Fibroblast of mammary gland (primary cell): ENCODE data around the gene PPP6R3.
A peak's percentile ranks its signal among the peaks of the same experiment; 100 is the strongest.
"Not testable (repeated sequence)": the region's sequence is repeated elsewhere in the genome, so short reads cannot be mapped to it uniquely, and the experiment has no call there.

Experiments
- DNase-seq: peaks from one replicate; pipeline ENCODE4 v3.0.0-alpha.2; 2010; ENCODE audit warnings: low read depth
- H3K4me3 ChIP-seq: 2 replicates; pipeline ENCODE4 v1.5.1; 2011; ENCODE audit warnings: low read depth, mild to moderate bottlenecking, low read length, moderate library complexity; ENCODE audit not compliant: control insufficient read depth
- TF ChIP-seq, protein P1 (sequence below): conservative IDR thresholded peaks from 2 replicates; pipeline ENCODE4 v1.5.1; 2011; ENCODE audit warnings: low read depth, low read length, inconsistent platforms; ENCODE audit not compliant: control insufficient read depth, insufficient read depth

PPP6R3 gene

DNA sequence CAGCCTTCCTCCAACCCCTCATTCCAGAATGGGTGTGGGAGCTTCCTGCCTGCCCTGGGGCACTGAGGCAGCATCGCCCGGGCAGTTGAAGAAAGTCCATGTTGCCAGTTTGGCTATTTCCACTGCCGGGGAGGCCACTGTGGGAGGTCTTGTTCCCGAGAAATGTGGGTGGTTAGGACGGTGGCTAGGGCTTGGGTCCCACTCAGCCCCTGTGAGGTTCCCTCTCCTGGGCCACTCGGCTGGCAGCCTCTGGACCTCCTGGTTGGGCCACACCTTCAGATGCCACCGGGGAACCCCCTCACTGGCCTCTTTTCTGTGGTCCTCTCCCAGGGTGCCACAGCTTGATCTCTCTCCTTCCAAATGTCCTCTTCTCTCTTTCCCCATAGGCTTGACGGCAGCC, 5.1 kb upstream of the PPP6R3 start:
- TF ChIP-seq, protein P1, sequence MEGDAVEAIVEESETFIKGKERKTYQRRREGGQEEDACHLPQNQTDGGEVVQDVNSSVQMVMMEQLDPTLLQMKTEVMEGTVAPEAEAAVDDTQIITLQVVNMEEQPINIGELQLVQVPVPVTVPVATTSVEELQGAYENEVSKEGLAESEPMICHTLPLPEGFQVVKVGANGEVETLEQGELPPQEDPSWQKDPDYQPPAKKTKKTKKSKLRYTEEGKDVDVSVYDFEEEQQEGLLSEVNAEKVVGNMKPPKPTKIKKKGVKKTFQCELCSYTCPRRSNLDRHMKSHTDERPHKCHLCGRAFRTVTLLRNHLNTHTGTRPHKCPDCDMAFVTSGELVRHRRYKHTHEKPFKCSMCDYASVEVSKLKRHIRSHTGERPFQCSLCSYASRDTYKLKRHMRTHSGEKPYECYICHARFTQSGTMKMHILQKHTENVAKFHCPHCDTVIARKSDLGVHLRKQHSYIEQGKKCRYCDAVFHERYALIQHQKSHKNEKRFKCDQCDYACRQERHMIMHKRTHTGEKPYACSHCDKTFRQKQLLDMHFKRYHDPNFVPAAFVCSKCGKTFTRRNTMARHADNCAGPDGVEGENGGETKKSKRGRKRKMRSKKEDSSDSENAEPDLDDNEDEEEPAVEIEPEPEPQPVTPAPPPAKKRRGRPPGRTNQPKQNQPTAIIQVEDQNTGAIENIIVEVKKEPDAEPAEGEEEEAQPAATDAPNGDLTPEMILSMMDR = no peak
- no peak for DNase-seq
- H3K4me3 ChIP-seq = no peak overlapping the region

- TF ChIP-seq, protein P1 = no peak
- no peak for DNase-seq
Measured at GRCh38 chr11:68457216-68457897, 3.2 kb upstream of the PPP6R3 start.

GRCh38 chr11:68457898-68458249, 2.7 kb upstream of the PPP6R3 start:
- no peak for DNase-seq
- H3K4me3 ChIP-seq = no peak overlapping the region
- TF ChIP-seq, protein P1 = no peak

More at GRCh38 chr11:68457216-68457897, 3.2 kb upstream of the PPP6R3 start:
- no peak overlapping the region for H3K4me3 ChIP-seq

GRCh38 chr11:68458340-68458739, 2.2 kb upstream of the PPP6R3 start:
- not testable (repeated sequence) for H3K4me3 ChIP-seq, DNase-seq

GRCh38 chr11:68459886-68460740, 439 bp upstream of the PPP6R3 start:
- DNase-seq = peak; percentile 97
- TF ChIP-seq, protein P1 = no peak
- peak overlapping the region; percentile 92 for H3K4me3 ChIP-seq

DNA sequence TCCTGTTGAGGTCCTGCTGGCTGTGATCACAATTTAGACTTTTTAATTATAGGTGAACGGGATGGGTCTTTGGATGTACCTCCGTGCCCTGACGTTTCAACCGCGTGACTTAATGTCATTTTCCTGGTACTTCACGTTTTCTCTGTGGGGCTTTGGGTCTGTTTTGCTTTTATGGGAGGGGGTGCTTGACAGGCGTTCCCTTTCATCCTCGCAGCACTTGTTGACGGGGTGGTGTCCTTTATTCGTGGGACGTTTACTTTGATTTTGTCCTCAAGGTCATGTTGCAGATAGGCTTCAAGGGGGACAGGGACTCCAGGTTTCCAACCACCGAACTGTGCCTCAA, 994 bp downstream of the PPP6R3 start:
- peak overlapping the region; percentile 83 for H3K4me3 ChIP-seq
- TF ChIP-seq, protein P1 = no peak
- DNase-seq = no peak

- DNase-seq = no peak
- H3K4me3 ChIP-seq = no peak overlapping the region
- TF ChIP-seq, protein P1 = no peak
Measured at GRCh38 chr11:68463714-68464113, 3.2 kb downstream of the PPP6R3 start.
